Measurements from ENCODE around the gene ST8SIA2.

The ST8SIA2 gene, protein sequence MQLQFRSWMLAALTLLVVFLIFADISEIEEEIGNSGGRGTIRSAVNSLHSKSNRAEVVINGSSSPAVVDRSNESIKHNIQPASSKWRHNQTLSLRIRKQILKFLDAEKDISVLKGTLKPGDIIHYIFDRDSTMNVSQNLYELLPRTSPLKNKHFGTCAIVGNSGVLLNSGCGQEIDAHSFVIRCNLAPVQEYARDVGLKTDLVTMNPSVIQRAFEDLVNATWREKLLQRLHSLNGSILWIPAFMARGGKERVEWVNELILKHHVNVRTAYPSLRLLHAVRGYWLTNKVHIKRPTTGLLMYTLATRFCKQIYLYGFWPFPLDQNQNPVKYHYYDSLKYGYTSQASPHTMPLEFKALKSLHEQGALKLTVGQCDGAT

DNA sequence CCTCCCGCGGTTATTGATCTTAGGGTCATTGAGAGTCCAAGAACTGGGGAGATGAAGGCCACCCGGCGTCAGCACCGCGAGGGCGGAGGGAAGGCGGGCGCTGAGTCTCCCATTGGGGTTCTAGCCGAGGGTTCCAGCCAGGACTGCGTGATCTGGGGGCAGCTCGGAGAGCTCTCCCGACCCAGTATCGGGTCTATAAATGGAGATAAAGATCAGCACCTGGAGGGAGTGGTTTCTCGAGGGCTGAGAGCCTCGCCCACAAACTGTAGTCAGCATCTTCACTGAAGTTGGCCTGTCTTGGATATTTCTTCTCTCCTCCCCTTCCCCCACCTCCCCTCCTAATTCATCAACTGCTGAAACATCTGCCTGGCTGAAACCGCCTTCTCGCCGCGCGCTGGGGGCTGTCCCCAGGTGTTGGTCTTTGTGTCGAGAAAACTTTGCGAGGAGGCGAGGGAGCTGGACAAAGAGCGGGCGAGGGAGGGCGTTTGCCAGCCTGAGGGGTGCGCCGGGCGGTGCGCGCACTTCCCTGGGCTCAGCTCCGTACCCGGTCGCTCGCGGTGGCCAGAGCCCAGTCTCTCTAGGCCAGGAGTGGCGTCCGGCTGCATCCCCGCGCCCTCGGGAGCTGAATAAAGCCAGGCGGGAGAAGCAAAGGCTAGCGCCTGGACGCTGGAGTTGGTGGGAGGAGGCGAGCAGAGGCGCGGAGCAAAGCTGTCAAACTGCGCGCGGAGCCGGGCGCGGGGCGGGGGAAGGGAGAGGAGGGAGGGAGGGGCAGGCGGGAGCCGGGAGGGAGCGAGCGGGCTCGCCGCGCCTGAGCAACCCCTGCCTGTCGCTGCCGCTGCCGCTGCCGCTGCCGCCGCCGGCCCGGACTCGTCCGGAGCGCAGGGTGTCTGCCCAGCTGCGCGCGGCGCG is at the start of gene ST8SIA2:
Gene ST8SIA2 (plus strand): TSS at position 811 of the 909 bp plus-strand sequence. CDS start 184 bp downstream, outside the sequence.
- no peak for DNase-seq

DNA sequence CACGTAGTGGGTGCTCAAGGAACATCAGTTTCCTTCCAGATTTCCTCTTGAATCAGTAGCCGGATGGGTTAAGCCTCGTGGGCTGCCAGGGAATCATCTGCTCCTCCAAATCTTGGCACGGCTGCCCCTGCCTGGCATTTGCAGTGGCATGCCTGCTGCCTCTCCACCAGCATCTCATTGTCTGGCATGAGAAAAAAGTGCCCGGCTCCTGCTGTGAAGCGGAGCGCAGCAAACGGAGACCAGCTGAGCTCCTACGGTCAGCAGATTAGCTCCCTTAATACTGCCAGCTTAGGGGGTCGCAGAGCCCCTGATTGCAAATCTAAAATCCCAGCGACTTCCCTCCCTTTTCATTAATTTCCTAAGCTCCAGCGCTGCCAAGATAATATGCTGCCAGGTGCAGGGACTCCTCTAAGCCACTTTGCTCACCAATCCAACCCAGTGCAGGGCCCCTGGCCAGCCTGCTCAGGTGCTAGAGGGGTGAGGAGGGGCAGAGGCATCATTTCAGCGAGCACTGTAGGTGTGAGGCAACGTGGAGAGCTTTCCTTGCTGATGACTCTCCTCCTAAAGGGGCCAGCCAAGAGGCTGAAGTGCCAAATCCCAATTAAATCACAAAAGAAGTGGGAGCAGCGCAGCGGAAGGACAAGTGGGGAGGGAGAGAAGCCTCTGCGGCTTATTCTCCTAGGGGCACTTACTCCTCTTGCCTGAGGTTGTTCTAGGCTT is 49.6 kb upstream of the ST8SIA2 start:
- no peak for DNase-seq

DNA sequence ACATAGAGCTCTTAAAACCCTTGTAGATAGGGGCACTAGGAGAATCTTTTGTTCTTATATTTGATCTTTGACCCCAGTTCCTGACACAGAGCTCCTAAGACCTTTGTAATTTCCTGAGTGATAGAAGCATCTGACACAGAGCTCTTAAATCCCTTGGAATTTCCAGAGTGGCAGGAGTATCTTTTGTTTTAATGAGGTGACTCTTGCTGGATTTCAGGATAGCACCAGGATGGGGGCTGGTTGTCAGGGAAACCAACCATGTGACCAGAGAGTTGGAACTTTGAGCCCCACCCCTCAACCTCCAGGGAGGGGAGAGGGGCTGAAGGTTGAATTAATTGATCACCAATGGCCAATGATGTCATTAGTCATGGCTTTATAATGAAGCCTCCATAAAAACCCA is 47.6 kb upstream of the ST8SIA2 start:
- DNase-seq, result no peak

GRCh38 chr15:92355307-92355706 is 38.4 kb upstream of the ST8SIA2 start:
- no peak for DNase-seq

GRCh38 chr15:92361321-92362000 is 32.2 kb upstream of the ST8SIA2 start:
- no peak for DNase-seq

GRCh38 chr15:92362001-92362350 is 31.7 kb upstream of the ST8SIA2 start:
- no peak for DNase-seq

DNA sequence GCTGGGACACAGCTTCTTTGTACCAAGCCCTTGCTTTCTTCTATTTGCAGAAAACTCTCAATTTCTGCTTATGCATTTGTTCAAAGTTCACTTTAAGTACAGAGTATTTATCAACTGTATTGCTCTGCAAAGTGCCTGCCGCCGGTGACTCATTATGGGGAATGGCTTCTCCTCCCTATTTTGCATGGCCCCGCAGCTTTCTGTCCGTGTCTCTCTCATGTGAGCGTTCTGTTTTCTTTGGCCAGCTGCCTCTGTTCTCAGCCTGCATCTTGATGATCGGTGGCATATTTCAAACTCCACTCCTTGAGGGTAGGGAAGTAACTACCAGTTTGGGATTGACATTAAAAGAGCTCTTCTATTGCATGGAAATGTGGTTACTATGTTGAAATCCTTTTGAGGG is 28.6 kb upstream of the ST8SIA2 start:
- DNase-seq, result peak; percentile 88

- no peak for DNase-seq
These were observed 27.8 kb upstream of the ST8SIA2 start for GRCh38 chr15:92365906-92366305.

GRCh38 chr15:92366381-92366780 is 27.3 kb upstream of the ST8SIA2 start:
- DNase-seq, result no peak

DNA sequence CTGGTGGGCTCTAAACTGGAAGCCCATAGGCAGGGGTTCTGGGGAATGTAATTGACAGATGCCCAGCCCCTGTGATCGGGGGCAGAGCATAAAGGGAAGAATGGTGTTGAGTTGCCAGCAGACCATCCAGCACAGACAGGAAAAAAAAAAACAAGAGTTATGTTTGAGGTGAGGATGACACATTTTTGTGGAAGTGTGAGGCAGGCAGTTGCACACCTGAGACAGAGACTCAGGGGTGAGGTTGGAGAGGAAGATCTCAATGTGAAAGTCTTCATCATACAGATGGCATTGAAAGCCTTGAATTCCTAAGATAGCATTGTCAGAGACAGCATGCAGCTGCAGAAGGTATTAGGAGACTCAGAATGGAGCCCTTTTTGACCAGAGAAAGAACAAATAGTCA is 18.6 kb upstream of the ST8SIA2 start:
- no peak for DNase-seq

DNA sequence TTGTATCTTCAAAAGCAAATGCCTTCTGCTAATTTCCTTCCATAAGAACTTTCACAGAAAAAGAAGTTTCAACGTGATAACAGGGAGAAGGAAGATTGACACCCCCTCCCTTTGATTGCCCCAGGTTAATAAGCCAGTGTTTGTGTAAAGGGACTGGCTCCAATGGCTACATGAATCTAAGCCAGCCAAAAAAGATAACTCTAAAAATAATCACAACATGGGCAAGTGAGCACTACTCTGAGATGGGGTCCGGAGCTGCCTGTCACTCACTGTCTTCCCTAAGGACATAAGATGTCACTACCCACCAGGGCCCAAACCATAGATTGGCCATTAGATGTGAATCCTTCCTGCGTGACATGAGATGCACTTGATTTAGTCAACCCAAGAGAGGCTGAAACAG is 17.6 kb upstream of the ST8SIA2 start:
- DNase-seq, result no peak

GRCh38 chr15:92377083-92377789 is 16.4 kb upstream of the ST8SIA2 start:
- DNase-seq, result no peak

DNA sequence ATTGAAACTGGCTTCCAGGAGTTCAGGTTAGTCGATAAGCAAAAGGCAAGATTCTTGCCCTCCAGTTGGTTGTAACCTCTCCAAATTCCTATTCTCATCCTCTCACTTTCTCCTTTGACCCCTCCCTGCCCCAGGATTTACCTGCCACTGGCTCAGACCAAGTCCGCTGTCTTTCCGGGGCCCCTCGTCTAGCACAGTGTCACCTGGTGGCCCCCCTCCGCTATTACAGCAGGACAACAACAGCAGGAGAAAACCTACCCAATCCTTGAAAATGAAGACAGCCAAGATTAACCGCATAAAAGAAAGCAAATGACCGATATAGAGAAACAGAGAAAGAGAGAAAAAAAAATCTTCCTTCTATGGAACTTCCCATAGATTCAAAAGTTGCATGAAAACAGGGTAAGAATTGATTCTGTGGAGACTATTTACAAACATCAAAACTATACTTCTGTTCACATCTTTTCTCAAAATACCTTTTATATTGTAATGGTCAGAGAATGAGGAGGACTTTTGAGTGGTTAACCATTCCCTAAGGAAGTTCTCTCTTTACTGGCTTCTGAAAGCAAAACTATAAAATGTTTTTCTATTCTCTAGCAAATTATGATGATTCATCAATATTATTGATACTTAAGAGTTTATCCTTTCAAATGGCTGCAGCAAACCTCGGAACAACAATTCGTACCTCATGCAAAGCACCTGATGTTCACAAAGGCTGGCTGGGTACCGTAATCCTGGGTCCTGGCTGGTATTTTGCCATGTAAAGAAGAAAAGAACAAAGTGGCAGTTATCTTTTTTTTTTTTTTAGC is 10.0 kb upstream of the ST8SIA2 start:
- no peak for DNase-seq

GRCh38 chr15:92384381-92384780 is 9.3 kb upstream of the ST8SIA2 start:
- no peak for DNase-seq

DNA sequence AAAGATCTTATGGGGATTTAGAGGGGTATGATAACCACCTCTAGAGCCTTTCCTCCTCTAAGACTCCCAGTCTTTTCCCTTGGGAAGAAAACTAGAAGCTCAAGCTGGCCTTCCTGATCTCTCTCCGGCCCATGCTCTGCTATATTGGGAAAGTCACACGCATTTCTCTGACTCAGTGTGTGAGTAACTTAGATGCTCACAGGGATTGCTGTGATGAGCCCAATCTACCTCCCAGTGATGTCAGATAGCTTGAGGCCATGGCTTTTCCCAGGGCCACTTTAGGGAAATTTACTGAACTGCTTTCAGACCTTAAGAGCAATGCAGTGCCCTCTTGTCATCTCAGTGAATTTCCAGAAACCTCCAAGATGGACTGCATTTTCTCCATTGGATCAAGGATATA is 8.6 kb upstream of the ST8SIA2 start:
- DNase-seq, result no peak

GRCh38 chr15:92391640-92392039 is 2.0 kb upstream of the ST8SIA2 start:
- no peak for DNase-seq

DNA sequence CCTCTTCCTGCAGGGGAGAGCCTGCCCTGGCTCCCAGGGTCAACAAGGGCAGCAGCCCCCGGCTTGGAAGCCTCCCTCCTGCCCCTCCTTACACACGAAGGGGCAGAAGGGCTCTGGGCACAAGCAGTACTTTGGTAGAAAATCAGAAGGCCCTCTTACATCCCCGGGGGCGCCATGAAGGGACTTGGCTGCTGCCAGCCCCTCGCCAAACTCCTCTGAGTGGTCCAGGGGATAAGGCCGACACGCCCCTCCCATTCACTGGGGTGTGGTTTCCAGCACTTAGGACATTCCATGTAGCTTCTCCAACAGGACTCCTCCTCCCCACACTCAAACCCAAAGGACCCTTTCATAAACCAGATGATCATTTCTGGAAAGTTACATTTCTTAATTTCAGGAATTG is 1.2 kb upstream of the ST8SIA2 start:
- no peak for DNase-seq

- no peak for DNase-seq
These were observed 263 bp downstream of the ST8SIA2 start for GRCh38 chr15:92393980-92394308.

DNA sequence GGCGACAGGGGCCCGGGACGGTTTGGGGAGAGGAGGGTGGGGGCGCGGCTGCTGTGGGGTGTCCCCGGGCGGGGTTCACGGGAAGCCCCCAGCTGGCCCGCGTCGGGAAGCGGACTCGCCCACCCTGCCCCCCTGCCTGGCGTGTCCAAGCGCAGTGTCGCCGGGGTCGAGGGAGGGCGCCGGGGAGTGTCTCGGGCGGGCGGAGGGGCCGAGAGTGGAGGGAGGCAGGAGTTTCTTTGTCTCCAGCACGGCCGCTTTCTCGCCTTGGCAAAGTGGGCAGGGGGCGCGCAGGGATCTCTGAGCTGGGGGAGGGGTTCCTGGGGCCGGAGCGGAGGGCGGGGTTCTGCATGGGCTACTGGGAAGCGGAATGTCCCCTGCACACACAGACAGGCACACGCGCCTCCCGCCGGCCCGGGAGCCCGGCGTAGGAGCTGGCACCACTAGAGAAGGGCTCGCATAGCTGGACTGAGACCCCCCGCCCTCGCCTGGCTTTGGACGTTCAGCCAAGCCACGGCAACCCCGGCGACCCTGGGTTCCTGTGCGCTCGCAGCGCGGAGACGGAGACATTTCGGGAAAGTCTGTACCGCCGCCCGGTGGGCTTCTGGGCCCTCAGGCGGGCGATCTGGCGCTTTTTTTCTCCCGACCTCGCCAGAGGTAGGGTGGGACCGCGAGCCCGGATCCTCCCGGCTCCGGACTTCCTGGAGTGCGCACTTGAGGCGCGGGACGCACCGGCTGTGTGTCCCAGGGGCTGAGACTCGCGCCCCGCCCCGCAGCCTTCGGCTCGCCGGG is 822 bp downstream of the ST8SIA2 start:
- no peak for DNase-seq

DNA sequence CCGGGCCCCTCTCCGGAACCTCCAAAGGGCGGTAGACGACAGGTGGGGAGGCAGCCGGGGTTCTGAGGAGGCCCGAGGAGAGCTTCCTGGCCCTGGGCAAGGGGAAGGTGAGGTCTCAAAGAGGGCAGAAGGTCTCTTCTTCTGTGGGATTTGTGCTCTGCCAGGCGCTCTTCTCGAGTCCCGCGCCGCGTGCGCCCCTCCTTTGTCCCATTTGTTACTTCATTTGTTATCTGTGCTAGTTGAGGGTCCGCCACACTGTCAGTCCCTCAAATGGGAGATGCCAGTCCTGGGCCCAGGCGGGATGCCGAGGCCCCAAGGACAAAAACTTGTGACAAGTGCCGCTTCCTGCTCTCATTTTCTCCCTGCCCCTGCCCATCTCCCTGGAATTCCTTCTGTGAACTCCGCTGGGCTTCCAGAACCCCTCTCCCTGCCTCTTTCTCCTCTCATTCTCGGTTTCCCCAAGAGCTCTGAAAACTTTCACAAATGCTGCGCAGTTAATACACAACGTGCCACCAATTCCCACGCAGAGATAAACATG is 1.5 kb downstream of the ST8SIA2 start:
- DNase-seq, result no peak

Data from MV-4-11 (cell line).